K562 (cell line): ENCODE data around the gene RAVER2. TPM values are rescaled to one million over a fixed set of nuclear protein-coding genes. Genes with fewer than 3 reads are reported as not detected.

Experiments
- ATAC-seq: fragments of 200-7000 bp; cut with Tn5 transposase; 3 replicates; pipeline ENCODE4 v1.9.1; 2020; ENCODE audit warnings: moderate library complexity
- BruUV-seq: library from RNA; stranded (reverse); fragments of 400-500 nt; replicated peaks from 2 replicates; lab custom pipeline; 2021; lab: Mats Ljungman, UMichigan
- CTCF ChIA-PET: fragments of 300-600 bp; formaldehyde crosslinking; extraction: SDS; loops from one replicate; lab custom pipeline; 2021; ENCODE audit warnings: low intra/inter-chr PET ratio; lab: Yijun Ruan, JAX
- POLR2A ChIA-PET: fragments of 300-600, 350-650 bp; sonication (Branson Sonifier 250); formaldehyde crosslinking; extraction: SDS; loops from one replicate; lab custom pipeline; 2021; ENCODE audit warnings: antibody characterized with exemption, inconsistent platforms; lab: Yijun Ruan, JAX
- DNase-seq, 4 experiments: peaks; one replicate each; pipeline versions ENCODE4 v3.0.0 to v3.0.0-alpha.2; 2011 to 2018; ENCODE audit warnings: low spot score in 3 of 4, mixed read lengths in 3 of 4; ENCODE audit errors: extremely low read depth in 1 of 4
- FAIRE-seq: peaks from 2 replicates; lab custom pipeline; 2011; peaks lifted over from hg19 to GRCh38; lab: Jason Lieb, UNC
- H2AFZ ChIP-seq: 2 replicates; pipeline ENCODE4 v1.6.0; 2011; ENCODE audit warnings: low read depth, low read length, control low read depth, inconsistent platforms
- H3K27ac ChIP-seq: fragments of 200-600 bp; 3 replicates; pipeline ENCODE4 v1.8.0; 2011; ENCODE audit warnings: low read depth, mild to moderate bottlenecking, control low read depth, inconsistent platforms, low read length, moderate library complexity, mixed read lengths; ENCODE audit errors: extremely low read depth
- H3K27me3 ChIP-seq, 2 experiments: fragments of 300-600 bp in 1 of 2; 2 replicates in 1 of 2; 3 replicates in 1 of 2; pipeline versions ENCODE4 v1.6.0 to v1.8.0; 2011; ENCODE audit warnings: inconsistent platforms in 2 of 2, low read length in 2 of 2, mild to moderate bottlenecking in 1 of 2, mixed read lengths in 1 of 2, moderate library complexity in 1 of 2; ENCODE audit not compliant: control insufficient read depth in 2 of 2, insufficient read depth in 2 of 2
- H3K36me3 ChIP-seq: fragments of 300-600 bp; 3 replicates; pipeline ENCODE4 v1.8.0; 2011; ENCODE audit warnings: mild to moderate bottlenecking, low read length, inconsistent platforms; ENCODE audit not compliant: control insufficient read depth, insufficient read depth
- H3K4me1 ChIP-seq, 2 experiments: fragments of 200-600 bp in 1 of 2; replicated peaks in 1 of 2; 2 replicates in 1 of 2; 3 replicates in 1 of 2; pipeline versions ENCODE4 v1.5.1 to v1.8.0; 2011; ENCODE audit warnings: inconsistent platforms in 2 of 2, low read length in 2 of 2, mild to moderate bottlenecking in 1 of 2, mixed read lengths in 1 of 2, moderate library complexity in 1 of 2; ENCODE audit not compliant: control insufficient read depth in 2 of 2, insufficient read depth in 2 of 2
- H3K4me2 ChIP-seq: 2 replicates; pipeline ENCODE4 v1.6.1; 2011; ENCODE audit warnings: low read length, control low read depth, inconsistent platforms, mixed read lengths; ENCODE audit not compliant: insufficient read depth
- H3K4me3 ChIP-seq: fragments of 200-600 bp; sonication (generic), shearing (Covaris generic); 2 replicates; pipeline ENCODE4 v1.5.1; 2016; ENCODE audit warnings: control low read depth, inconsistent platforms
- H3K79me2 ChIP-seq: fragments of 200-600 bp; 3 replicates; pipeline ENCODE4 v1.8.0; 2011; ENCODE audit warnings: low read length, inconsistent platforms; ENCODE audit not compliant: control insufficient read depth, insufficient read depth
- H3K9ac ChIP-seq, 2 experiments: 2 replicates each; pipeline versions ENCODE4 v1.6.0 to v1.6.1; 2011; ENCODE audit warnings: low read depth in 2 of 2, low read length in 2 of 2, control low read depth in 1 of 2, inconsistent platforms in 1 of 2, mild to moderate bottlenecking in 1 of 2, mixed read lengths in 1 of 2; ENCODE audit not compliant: insufficient read depth in 1 of 2
- H3K9me1 ChIP-seq: one replicate; pipeline ENCODE4 v1.6.0; 2011; ENCODE audit warnings: inconsistent platforms, mild to moderate bottlenecking, low read length, moderate library complexity; ENCODE audit not compliant: control insufficient read depth, insufficient read depth
- H3K9me3 ChIP-seq: replicated peaks from 2 replicates; pipeline ENCODE4 v1.5.1; 2011; ENCODE audit warnings: low read depth, low read length, inconsistent platforms; ENCODE audit not compliant: control insufficient read depth, insufficient read depth
- H4K20me1 ChIP-seq: replicated peaks from 2 replicates; pipeline ENCODE4 v1.6.1; 2011; ENCODE audit warnings: low read length, inconsistent platforms, mixed read lengths; ENCODE audit not compliant: control insufficient read depth, insufficient read depth
- HNRNPL ChIP-seq: fragments of 200-400 bp; formaldehyde crosslinking; IDR thresholded peaks from 2 replicates; pipeline ENCODE4 v1.6.1; 2017; ENCODE audit warnings: low read depth, mild to moderate bottlenecking, low read length
- MYBL2 ChIP-seq, 2 experiments: fragments of 450-650 bp in 1 of 2; sonication (generic) in 1 of 2; formaldehyde crosslinking in 1 of 2; IDR thresholded peaks; 2 replicates each; pipeline versions ENCODE4 v1.6.1 to v1.8.1; 2017 to 2022; ENCODE audit warnings: borderline replicate concordance in 1 of 2, inconsistent platforms in 1 of 2, low read depth in 1 of 2, mild to moderate bottlenecking in 1 of 2, missing genetic modification reagents in 1 of 2, moderate library complexity in 1 of 2
- PKNOX1 ChIP-seq: fragments of 450-650 bp; IDR thresholded peaks from 2 replicates; pipeline ENCODE4 v1.6.1; 2016
- ZNF354B ChIP-seq: fragments of 250-450 bp; sonication (Bioruptor Pico); IDR thresholded peaks from 2 replicates; pipeline ENCODE4 v1.4.0; 2020
- ZNF644 ChIP-seq: fragments of 200-800 bp; sonication (Bioruptor generic); IDR thresholded peaks from 2 replicates; pipeline ENCODE4 v1.6.1; 2016; ENCODE audit warnings: low read depth, missing genetic modification characterization, missing compliant biosample characterization
- WGBS: fragments of 100-300 bp; shearing (Covaris generic); methylation state at CpG from one replicate; pipeline ENCODE4 v1.1.6; 2016; ENCODE audit warnings: low coverage, mixed read lengths; ENCODE audit not compliant: insufficient coverage; ENCODE audit errors: missing lambda C conversion rate; 5-methylcytosine and 5-hydroxymethylcytosine counted together
- in situ Hi-C: fragments of 300-500 bp; cut with MboI; formaldehyde crosslinking; loops from 4 replicates; pipeline ENCODE4 v1.15.0; 2018; ENCODE audit warnings: inconsistent platforms, mixed read lengths
- intact Hi-C: fragments of 100-400 bp; cut with micrococcal nuclease; formaldehyde crosslinking; loops from 2 replicates; pipeline ENCODE4 v1.14.2; 2022
- polyA plus RNA-seq, 8 experiments: library from polyadenylated mRNA; depleted of rRNA in 4 of 8; stranded (reverse) in 5 of 8; unstranded in 3 of 8; fragments of >200 nt; fragmentation: Nextera tagmentation in 2 of 8; fragmentation: Illumina TruSeq in 1 of 8; extraction: Ambion mirVana in 2 of 8; extraction: Trizol in 1 of 8; gene quantifications; 2 replicates each; pipeline versions ENCODE4 v1.2.1 to v1.2.3, GENCODE V29; 2011 to 2014; ENCODE audit warnings: inconsistent platforms in 1 of 8, missing spikeins in 1 of 8
- total RNA-seq, 7 experiments: library from RNA; depleted of rRNA in 6 of 7; stranded (reverse); fragments of >200 nt in 6 of 7; fragmentation: Illumina TruSeq in 2 of 7; extraction: Trizol in 2 of 7; gene quantifications; 2 replicates each; pipeline versions ENCODE4 v1.2.1 to v1.2.3, GENCODE V29; 2011 to 2021; ENCODE audit warnings: low replicate concordance in 1 of 7

RAVER2 gene
- total and polyA plus RNA-seq, 9 of the 15 experiments (the other 6 are each of a cell fraction or from before 2014, with no cell fraction given), result 1.8 to 6.1 (median 4.4) TPM

DNA sequence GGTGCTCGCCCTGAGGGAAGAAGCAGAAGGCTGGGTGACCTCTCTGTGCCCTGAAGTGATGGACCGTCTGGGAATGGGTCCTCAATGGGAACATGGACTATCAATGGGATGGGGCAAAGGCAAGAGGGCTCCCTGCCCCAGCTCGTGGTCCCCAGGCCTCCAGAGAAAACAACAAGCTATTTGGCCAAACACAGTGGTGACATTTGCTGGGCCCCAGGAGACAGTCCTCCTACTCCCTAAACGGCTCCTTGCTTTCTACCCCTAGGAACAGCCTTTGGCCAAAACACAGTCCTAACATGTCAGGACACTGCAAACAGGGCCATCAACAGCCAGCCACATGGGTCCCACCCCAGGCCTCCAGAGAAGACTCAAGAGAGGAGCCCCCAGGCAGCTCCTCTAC, 102.8 kb downstream of the RAVER2 start (continued):
- no peak for TF ChIP-seq PKNOX1
- no peak for TF ChIP-seq MYBL2 (IDR thresholded peaks at IDR 0.05; ENCODE audit: low read depth)
- TF ChIP-seq MYBL2 (CRISPR knock-in tag; IDR thresholded peaks at IDR 0.05; ENCODE audit: borderline replicate concordance), result no peak

DNA sequence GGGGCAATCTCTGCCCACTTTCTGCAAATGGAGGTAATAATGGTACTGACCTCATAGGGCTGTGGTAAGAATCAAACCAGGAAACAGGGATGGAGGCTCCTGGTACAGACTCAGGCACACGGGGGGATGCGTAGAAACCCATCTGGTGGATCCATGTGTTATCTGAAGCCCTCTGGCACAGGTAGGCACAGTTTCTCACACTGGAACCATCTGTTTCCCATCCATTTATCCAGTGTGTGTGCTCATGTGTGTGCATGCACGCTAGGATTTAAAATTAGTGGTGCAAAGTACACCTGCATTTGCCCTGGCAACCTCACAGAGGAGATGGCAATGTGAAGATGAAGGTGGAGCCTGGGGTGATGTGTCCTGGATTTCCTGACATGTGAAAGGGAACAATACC, 103.3 kb downstream of the RAVER2 start:
- 89% methylated on average over 3 of the region's 3 CpGs for whole genome bisulfite sequencing
- H3K27me3 ChIP-seq, result no peaks in the 10 kb centered on the region
- no peaks in the 10 kb centered on the region for H3K9me1 ChIP-seq
- no peak overlapping the region for H3K9ac ChIP-seq
- H3K9me3 ChIP-seq, result no peaks in the 10 kb centered on the region
- no TSS peak for BruUV-seq
- H3K27ac ChIP-seq, result no peak overlapping the region
- in situ Hi-C loops (no loop called here), intact Hi-C loops (no loop called here)
- H3K4me2 ChIP-seq, result no peak overlapping the region
- POLR2A ChIA-PET, result interaction anchor here (0.6 kb wide), 1 partner anchor 1555 kb away, joined by 3 read pairs; no protein-coding TSS in a partner anchor
- FAIRE-seq (no peak), DNase-seq (no peak), ATAC-seq (no peak)
- TF ChIP-seq ZNF354B (CRISPR knock-in tag) (no peak), ZNF644 (tag) (no peak), HNRNPL (no peak)
- no peaks in the 10 kb centered on the region for H3K79me2 ChIP-seq
- no peak overlapping the region for H3K4me3 ChIP-seq
- peaks cover 51% of the 10 kb centered on the region; the same call in 2 of the 3 replicates for H3K36me3 ChIP-seq
- no peak overlapping the region for H2AFZ ChIP-seq
- no peaks in the 10 kb centered on the region for H3K4me1 ChIP-seq
- CTCF ChIA-PET, result no interaction called here
- H4K20me1 ChIP-seq, result no peaks in the 10 kb centered on the region
